HG02571 (cell line): ENCODE data around the gene ARHGAP26.
"Not testable (repeated sequence)": the region's sequence is repeated elsewhere in the genome, so short reads cannot be mapped to it uniquely, and the experiment has no call there.

Experiments
- ATAC-seq: cut with Tn5 transposase; IDR thresholded peaks from one replicate; pipeline ENCODE4 v1.9.1; 2021; ENCODE audit warnings: mild to moderate bottlenecking, moderate library complexity; ENCODE audit not compliant: unreplicated experiment

The ARHGAP26 gene

GRCh38 chr5:142924135-142924883 lies 154.1 kb downstream of the ARHGAP26 start:
- no peak for ATAC-seq

DNA sequence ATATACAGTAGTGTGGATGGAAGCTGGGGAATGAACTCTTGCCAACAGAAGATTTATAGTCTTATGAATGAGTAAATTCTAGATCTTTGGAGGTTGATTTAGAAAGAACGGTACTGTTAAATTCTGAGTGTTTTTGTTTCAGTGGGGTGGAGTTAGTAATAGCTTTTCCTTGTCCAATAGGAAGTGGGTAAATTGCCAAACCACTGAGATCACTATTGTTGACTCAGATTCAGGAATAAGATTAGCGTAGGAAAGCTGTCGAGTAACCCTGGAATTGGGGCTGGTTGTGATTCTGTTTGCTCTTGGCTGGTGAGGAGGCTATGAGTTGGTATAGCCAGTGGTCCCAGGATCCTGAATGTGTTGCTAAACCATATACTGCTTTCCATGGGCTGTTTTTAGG lies 155.6 kb downstream of the ARHGAP26 start:
- no peak for ATAC-seq

DNA sequence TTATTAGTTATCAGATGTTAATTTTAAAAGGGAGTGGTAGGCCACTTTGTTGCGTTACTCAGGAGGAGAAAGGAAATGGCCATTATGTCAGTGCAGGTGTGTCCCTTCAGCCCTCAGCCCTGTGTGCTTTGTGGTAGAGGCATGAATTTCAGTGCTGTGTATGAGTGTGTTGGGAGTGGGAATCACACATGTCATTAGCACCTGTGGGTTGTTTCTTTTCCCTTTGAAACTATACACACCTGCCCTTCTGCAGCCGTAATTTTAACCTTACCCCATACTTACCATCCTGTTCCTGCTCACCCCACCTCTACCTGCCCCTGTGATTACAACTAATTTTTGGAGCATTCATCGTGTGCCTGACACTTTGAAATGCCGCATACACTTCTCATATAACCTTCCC lies 156.4 kb downstream of the ARHGAP26 start:
- ATAC-seq, result no peak

DNA sequence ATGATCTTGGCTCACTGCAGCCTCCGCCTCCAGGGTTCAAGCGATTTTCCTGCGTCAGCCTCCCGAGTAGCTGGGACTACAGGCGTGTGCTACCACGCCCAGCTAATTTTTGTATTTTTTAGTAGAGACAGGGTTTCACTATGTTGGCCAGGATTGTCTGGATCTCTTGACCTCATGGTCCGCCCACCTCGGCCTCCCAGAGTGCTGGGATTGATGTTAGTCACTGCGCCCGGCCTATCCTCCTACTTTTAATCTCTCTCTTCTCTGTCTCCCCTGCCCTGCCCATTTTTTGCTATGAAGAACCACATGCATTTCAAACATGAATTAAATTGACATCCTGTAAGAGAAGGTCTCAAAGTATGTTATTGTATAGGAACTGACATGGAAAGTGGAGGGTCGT lies 158.8 kb downstream of the ARHGAP26 start:
- ATAC-seq, result not testable (repeated sequence)

GRCh38 chr5:142929587-142929986 lies 159.4 kb downstream of the ARHGAP26 start:
- no peak for ATAC-seq

- ATAC-seq, result no peak
Measured at GRCh38 chr5:142930395-142931110, 160.4 kb downstream of the ARHGAP26 start.

DNA sequence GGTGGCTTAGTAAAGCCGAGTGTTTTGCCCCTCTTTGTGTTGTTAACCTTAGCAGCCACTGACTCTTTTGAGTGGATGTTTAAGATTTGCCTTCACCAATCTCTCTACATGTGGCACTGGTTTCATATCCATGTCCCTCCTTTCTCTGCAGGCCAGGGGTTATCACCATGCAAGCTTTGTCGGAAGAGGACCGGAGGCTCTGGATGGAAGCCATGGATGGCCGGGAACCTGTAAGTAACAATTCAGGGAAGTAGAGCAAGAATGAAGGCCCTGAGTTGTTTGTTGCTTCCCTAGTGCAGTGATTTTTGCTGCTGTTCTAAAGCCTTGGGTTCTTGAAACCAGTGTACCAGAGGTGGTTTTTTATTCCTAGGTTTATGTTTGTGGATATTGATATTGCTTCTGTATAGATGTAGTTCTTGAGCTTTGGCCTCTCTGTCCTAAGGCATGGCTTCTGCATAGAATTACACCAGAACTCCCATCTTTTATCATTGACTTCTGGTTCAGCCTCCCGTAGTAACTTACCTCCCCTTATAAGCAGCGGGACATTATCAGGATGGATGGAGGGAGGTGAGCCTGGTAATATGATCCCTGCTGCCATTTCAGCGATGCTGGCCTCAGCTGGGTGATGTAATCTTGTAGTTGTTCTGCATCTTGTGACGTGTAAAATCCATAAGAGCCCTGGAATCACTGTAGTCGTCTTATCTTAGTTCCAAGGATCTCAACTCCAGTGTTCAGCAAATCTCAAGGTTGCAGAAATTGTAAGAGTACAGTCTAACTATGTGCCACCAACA lies 161.9 kb downstream of the ARHGAP26 start:
- no peak for ATAC-seq

DNA sequence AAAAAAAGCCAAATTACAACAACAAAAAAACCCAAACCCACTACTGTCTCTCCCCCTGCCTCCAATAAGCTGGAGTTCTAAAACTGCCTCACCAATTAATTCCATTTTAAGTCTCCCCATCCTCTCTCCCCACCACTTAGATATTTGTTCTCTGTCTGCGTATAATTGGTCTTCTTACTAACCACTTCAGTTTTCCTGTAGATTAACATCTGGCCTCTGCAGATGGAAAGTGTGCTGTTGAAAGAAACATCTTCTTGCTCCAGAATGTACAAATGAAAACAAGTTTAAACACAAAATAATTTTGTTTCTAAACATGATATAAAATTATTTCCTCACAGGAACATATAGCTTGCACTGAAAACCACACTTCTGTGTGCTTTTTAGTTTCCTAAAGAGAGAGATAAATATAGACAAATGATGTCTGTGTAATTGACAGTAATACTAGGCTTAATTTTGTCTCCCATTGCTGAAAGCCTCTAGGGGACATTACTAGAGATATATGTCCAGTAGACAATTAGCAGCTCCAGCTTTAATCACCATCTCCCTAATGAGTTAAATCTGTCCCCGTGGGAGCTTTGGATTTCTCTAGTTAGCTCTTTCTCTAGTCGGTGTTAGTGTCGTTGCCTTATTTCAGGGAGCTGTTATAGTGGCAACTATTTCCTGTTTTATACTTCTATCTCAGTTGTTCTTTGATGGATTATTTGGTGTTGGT lies 164.0 kb downstream of the ARHGAP26 start:
- no peak for ATAC-seq

DNA sequence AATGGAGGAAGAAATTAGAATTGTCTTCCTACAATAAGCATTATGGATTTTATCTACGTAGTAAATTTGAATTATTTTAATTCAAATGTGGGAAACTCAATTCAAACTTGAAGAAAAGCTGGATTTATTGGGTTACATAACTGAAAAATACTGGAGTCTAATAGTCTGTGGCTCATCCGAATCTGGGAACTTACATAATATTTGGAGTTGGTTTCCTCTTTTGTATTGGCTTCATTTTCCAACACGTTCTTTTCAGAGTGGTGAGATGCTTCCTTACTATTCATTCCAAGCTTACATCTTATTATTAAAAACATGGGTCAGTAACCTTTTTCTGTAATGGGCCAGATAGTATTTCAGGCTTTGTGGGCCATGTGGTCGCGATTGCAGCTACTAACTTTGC lies 164.8 kb downstream of the ARHGAP26 start:
- no peak for ATAC-seq

- ATAC-seq, result no peak
Measured at GRCh38 chr5:142937374-142937773, 167.2 kb downstream of the ARHGAP26 start.

DNA sequence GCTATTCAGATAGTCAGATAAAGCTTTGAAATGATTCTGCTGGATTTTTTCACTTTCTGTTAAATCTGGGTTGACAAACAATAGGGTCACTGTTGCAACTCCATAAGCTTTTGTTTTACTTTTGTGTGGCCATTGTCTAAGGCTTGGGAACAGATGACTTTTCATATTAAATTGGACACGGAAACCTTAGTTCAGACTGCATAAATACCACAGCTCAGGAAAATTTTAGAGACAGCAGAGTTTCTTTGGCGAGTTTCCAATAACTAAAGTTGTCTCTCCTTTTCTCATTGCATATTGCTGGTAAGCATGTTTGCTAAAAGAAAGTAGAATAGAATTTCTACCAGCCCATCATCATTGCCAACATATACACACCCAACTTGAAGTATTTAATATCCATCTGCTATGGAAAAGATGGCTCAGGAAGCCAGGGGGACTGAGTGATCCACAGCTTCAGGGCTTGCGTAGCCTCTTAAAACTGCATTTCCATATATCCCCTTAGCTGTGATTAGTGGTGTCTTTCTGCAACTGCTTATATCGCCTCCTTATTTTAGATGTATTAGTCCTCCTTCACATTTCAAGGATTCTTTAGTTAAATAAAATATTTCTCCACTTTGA lies 168.2 kb downstream of the ARHGAP26 start:
- ATAC-seq, result no peak

- no peak for ATAC-seq
Measured at GRCh38 chr5:142939006-142939405, 168.8 kb downstream of the ARHGAP26 start.

- ATAC-seq, result no peak
Measured at GRCh38 chr5:142939884-142940283, 169.7 kb downstream of the ARHGAP26 start.

GRCh38 chr5:142941245-142941644 lies 171.1 kb downstream of the ARHGAP26 start:
- ATAC-seq, result no peak

- ATAC-seq, result no peak
Measured at GRCh38 chr5:142942901-142943300, 172.7 kb downstream of the ARHGAP26 start.

GRCh38 chr5:142944140-142944539 lies 174.0 kb downstream of the ARHGAP26 start:
- ATAC-seq, result no peak

DNA sequence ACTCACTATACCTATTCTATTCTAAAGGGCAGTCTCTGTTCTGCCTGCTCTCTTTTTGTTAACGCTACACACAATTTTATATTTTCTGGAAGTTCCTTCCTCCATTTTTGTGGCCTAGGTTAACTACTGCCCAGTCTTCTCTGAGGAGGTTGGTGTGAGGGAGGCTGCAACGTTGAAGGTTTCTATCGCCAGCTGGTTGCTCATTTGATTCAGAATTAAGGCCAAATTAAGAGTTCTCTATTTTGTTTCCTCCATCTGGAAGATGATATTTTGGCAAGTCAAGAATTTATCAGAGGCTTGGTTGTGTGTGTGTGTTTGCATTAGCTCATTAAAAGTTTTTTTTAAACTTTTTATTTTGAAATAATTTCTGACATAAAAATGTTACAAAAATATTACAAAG lies 175.1 kb downstream of the ARHGAP26 start:
- ATAC-seq, result no peak

- no peak for ATAC-seq
Measured at GRCh38 chr5:142945845-142946244, 175.7 kb downstream of the ARHGAP26 start.

GRCh38 chr5:142946547-142947426 lies 176.6 kb downstream of the ARHGAP26 start:
- ATAC-seq, result no peak

- ATAC-seq, result no peak
Measured at GRCh38 chr5:142947427-142947709, 177.2 kb downstream of the ARHGAP26 start.
